GM12872 (cell line): ENCODE measurements around the gene MEP1B.

Experiments used
- CTCF ChIP-seq: IDR thresholded peaks from 3 replicates; pipeline ENCODE4 v1.5.1; 2011; ENCODE audit warnings: low read depth, mild to moderate bottlenecking, low read length, moderate library complexity; ENCODE audit not compliant: insufficient read depth

Gene MEP1B

GRCh38 chr18:32167980-32168730, 21.7 kb upstream of the MEP1B start:
- no peak for TF ChIP-seq CTCF

- no peak for TF ChIP-seq CTCF
These were observed 16.2 kb upstream of the MEP1B start for GRCh38 chr18:32173654-32174053.

- TF ChIP-seq CTCF = no peak
These were observed 15.1 kb upstream of the MEP1B start for GRCh38 chr18:32174719-32175118.

- TF ChIP-seq CTCF = no peak
These were observed 14.6 kb upstream of the MEP1B start for GRCh38 chr18:32175265-32175664.

GRCh38 chr18:32177530-32177929, 12.3 kb upstream of the MEP1B start:
- TF ChIP-seq CTCF = no peak

- no peak for TF ChIP-seq CTCF
These were observed 6.3 kb upstream of the MEP1B start for GRCh38 chr18:32183503-32183902.

- TF ChIP-seq CTCF = no peak
These were observed 370 bp downstream of the MEP1B start for GRCh38 chr18:32190209-32190608.
